Measurements from ENCODE around the gene RSRP1.
"Not testable (repeated sequence)": the region's sequence is repeated elsewhere in the genome, so short reads cannot be mapped to it uniquely, and the experiment has no call there.

GRCh38 chr1:25268143-25268760 is 21.0 kb upstream of the RSRP1 start:
- not testable (repeated sequence) for TF ChIP-seq POLR2A (IDR thresholded peaks at IDR 0.05; ENCODE audit: low read depth, low read length); TAF1 (IDR thresholded peaks at IDR 0.05; ENCODE audit: low read depth, low read length); PAX5 (IDR thresholded peaks at IDR 0.05; ENCODE audit: insufficient read depth, low read length, severe bottlenecking); POLR2AphosphoS5 (IDR thresholded peaks at IDR 0.05; ENCODE audit: low read depth, low read length); SPI1 (IDR thresholded peaks at IDR 0.05; ENCODE audit: low read depth, low read length); POU2F2 (IDR thresholded peaks at IDR 0.05; ENCODE audit: low read depth, low read length)

Measured in GM12891 (cell line).